Muscle layer of colon (tissue), 2 donors: ENCODE measurements around the gene RIN2.
"Not testable (repeated sequence)": the region's sequence is repeated elsewhere in the genome, so short reads cannot be mapped to it uniquely, and the experiment has no call there.

Source experiments
- H3K27ac ChIP-seq: one replicate; pipeline ENCODE4 v1.7.0; 2013; ENCODE audit warnings: low read depth, mild to moderate bottlenecking, low read length, moderate library complexity
- H3K27me3 ChIP-seq, 2 donors: one replicate each; pipeline ENCODE4 v1.7.0; 2013; ENCODE audit warnings: low read length in 2 of 2, mild to moderate bottlenecking in 2 of 2; ENCODE audit not compliant: insufficient read depth in 2 of 2, control insufficient read depth in 1 of 2
- H3K36me3 ChIP-seq: one replicate; pipeline ENCODE4 v1.7.0; 2013; ENCODE audit warnings: mild to moderate bottlenecking, low read length; ENCODE audit not compliant: insufficient read depth
- H3K4me1 ChIP-seq: one replicate; pipeline ENCODE4 v1.7.0; 2013; ENCODE audit warnings: mild to moderate bottlenecking, low read length; ENCODE audit not compliant: insufficient read depth
- H3K4me3 ChIP-seq, 2 donors: one replicate each; pipeline ENCODE4 v1.7.0; 2013; ENCODE audit warnings: low read length in 2 of 2, low read depth in 1 of 2, mild to moderate bottlenecking in 1 of 2, moderate library complexity in 1 of 2
- H3K9ac ChIP-seq: one replicate; pipeline ENCODE4 v1.7.0; 2013; ENCODE audit warnings: low read length
- H3K9me3 ChIP-seq: one replicate; pipeline ENCODE4 v1.7.0; 2013; ENCODE audit warnings: mild to moderate bottlenecking, low read length
- donor health status: abdominal sarcoma.
- donor health status: Adenocarcinoma of cecum.

RIN2 gene

DNA sequence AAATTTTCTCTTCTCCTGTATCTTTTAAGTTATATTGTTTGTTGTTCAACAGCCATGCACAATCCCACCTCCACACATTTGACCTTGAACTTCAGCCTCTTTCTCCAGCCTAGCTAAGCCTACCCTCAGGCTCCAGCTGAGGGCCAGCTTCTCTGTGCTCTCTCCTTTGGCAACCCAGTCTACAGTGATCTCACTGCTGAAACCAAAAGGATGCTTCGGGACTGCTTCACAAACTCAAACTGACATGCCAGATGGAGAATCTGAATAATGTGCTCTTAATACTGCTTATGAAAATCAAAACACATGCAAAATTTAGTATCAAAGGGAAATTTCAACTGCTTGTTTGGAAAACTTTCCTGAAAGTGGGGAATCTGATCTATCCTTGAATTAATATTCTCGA is 16.1 kb upstream of the RIN2 start:
- no peak overlapping the region for H3K27ac ChIP-seq
- H3K4me3 ChIP-seq, result no peak overlapping the region
- H3K4me1 ChIP-seq, result no peaks in the 10 kb centered on the region
- H3K9me3 ChIP-seq, result no peaks in the 10 kb centered on the region
- H3K27me3 ChIP-seq, result no peaks in the 10 kb centered on the region
- H3K36me3 ChIP-seq, result no peaks in the 10 kb centered on the region
- no peak overlapping the region for H3K9ac ChIP-seq

DNA sequence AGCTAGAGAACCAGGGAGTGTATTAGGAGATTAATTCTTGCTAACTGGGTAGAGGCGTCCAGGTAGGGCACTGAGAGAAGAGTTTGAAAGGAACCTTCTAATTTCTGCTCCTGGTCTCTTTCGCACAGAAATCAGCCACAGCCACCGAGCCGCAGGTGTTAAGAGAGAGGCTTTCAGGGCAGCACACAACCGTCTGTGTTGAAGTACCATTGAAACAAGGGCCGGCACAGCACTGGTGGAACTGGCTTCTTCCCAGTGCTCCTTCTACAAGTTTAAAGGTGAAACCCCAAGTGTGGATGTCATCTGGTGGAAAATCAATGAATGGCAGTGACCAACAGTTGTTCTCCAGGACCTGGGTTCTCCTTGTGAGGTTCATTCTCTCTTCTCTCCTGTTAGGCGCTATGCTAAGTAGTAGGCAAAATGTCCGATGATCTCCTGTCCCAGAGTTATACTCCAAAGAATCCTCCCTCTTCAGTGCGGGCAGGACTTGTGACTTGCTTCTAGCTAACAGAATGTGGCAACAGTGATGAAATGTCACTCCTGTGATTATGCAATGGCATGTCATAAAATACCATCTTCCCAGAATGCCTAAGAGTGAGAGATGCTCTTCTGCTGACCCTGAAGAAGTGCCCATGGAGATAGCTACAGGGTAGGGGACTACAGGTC is 15.0 kb upstream of the RIN2 start:
- Histone ChIP-seq H3K9me3 (no peaks in the 10 kb centered on the region), H3K9ac (no peak overlapping the region), H3K4me3 (no peak overlapping the region), H3K4me1 (no peaks in the 10 kb centered on the region), H3K36me3 (no peaks in the 10 kb centered on the region), H3K27me3 (no peaks in the 10 kb centered on the region), H3K27ac (no peak overlapping the region)

DNA sequence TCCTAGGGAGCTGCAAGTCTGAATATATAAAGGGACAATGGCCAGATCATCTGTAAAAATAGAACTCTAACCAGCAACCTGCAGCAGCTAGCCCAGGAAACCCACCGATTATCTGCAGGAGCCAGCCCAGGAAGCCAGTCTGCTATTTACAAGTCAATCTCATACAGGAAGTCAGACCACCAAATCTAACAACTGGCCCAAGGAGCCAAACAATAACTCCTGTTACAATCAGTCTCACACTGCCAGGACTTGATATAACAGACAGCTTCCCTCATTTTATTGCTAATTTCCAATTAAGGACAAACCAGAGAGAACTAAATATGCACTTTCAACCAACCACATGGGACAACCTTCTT is 14.4 kb upstream of the RIN2 start:
- H3K36me3 ChIP-seq, result no peaks in the 10 kb centered on the region

DNA sequence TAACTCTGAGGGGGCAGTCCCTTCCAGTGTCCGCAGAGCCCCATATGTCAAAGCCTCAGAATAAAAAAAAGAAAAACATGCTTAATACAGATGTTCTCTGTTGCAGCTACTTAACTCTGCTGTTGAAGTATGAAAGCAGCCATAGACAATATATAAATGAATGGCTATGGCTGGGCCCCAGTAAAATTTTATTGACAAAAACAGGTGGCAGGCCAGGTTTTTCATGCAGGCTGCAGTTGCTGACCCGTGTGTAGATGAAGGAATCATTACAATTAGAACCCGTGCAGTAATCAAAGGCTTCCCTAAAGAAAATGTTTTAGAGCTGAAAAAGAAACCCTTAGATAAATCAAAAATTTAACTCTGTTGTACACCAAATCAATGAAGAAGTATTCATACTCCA is 13.0 kb upstream of the RIN2 start:
- H3K27me3 ChIP-seq, result no peaks in the 10 kb centered on the region
- H3K4me3 ChIP-seq, result no peak overlapping the region
- H3K36me3 ChIP-seq, result no peaks in the 10 kb centered on the region
- H3K9me3 ChIP-seq, result no peaks in the 10 kb centered on the region
- no peak overlapping the region for H3K27ac ChIP-seq
- H3K9ac ChIP-seq, result no peak overlapping the region
- no peaks in the 10 kb centered on the region for H3K4me1 ChIP-seq

More for the DNA sequence above, 14.4 kb upstream of the RIN2 start:
- H3K4me1 ChIP-seq, result no peaks in the 10 kb centered on the region
- H3K27ac ChIP-seq, result no peak overlapping the region
- H3K27me3 ChIP-seq, result no peaks in the 10 kb centered on the region
- H3K9ac ChIP-seq, result no peak overlapping the region
- H3K9me3 ChIP-seq, result no peaks in the 10 kb centered on the region
- H3K4me3 ChIP-seq, result no peak overlapping the region

DNA sequence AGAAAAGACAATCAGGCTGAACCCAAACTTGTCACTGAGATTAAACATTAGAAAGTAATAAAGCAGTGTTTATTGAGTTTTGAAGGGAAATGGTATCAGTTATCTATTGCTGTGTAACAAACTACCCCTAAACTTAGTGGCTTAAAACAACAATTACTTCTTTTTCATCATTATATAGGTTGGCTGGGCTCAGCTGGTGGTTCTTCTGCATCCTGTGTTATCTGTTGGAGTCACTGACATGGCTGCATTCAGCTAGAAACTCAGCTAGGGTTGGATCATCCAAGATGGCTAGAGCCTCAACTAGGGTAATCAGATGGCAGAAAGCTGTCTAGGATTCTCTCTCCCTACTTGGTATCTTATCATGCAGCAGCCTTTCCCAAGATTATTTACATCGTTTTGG is 12.5 kb upstream of the RIN2 start:
- no peak overlapping the region for H3K4me3 ChIP-seq
- no peaks in the 10 kb centered on the region for H3K27me3 ChIP-seq
- H3K4me1 ChIP-seq, result no peaks in the 10 kb centered on the region
- no peak overlapping the region for H3K27ac ChIP-seq
- no peaks in the 10 kb centered on the region for H3K36me3 ChIP-seq
- H3K9me3 ChIP-seq, result no peaks in the 10 kb centered on the region
- no peak overlapping the region for H3K9ac ChIP-seq

DNA sequence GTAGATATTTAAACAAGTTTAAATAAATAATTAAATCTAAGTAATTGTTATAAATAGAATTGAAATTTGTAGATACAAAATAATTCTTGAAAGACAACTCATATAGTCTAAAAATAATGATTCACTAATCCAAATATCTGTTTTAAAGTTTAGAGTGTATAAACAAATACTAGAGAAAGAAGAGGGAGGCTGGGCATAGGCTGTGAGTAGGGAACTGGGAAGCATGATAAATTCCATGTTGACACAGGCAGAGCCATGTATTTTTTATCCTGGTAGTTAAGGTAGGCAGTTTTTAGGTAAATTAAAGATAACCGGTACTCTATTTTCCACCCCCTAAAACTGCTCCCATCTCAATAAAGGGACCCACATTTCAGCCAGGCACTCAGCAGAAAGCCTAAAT is 11.7 kb upstream of the RIN2 start:
- Histone ChIP-seq H3K27me3 (no peaks in the 10 kb centered on the region), H3K36me3 (no peaks in the 10 kb centered on the region), H3K4me3 (no peak overlapping the region), H3K27ac (no peak overlapping the region), H3K9ac (no peak overlapping the region), H3K9me3 (no peaks in the 10 kb centered on the region), H3K4me1 (peaks cover 7% of the 10 kb centered on the region)

DNA sequence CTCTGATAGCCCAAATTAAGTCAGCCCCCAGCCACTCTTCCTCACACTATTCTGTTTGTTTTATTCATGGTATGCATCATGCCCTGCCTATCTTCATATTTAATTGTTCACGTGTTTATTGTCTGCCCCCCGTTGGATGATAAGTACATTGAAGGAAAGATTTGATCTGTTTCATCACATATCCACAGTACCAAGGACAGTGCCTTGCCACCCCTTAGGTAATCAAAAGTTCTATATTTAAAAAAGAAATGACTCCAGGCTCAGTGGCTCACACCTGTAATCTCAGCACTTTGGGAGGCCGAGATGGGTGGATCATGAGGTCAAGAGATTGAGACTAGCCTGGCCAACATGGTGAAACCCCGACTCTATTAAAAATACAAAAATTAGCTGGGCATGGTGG is 10.2 kb upstream of the RIN2 start:
- H3K36me3 ChIP-seq, result no peaks in the 10 kb centered on the region
- no peak overlapping the region for H3K9ac ChIP-seq
- no peaks in the 10 kb centered on the region for H3K9me3 ChIP-seq
- H3K4me1 ChIP-seq, result peaks cover 7% of the 10 kb centered on the region
- no peaks in the 10 kb centered on the region for H3K27me3 ChIP-seq
- no peak overlapping the region for H3K4me3 ChIP-seq
- no peak overlapping the region for H3K27ac ChIP-seq

DNA sequence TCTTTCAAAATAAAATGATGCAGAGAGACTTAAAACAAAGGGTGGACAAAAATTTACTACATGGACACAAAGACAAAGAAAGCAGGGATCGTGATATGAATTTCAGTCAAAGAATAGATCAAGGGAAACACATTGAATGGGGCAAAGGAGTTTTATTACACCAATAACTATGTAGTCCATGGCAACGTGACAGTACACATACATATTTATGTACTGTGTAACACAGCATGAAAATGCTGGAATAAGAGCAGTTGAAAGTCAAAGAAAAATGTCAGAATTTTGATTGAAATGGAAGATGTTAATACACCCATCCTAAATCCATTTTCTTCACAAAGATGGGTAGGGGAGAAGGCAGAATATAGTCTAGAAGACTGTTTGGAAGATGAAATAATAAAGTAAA is 9.4 kb upstream of the RIN2 start:
- Histone ChIP-seq H3K36me3 (no peaks in the 10 kb centered on the region), H3K9me3 (no peaks in the 10 kb centered on the region), H3K27ac (no peak overlapping the region), H3K4me1 (peaks cover 7% of the 10 kb centered on the region), H3K27me3 (no peaks in the 10 kb centered on the region), H3K4me3 (no peak overlapping the region), H3K9ac (no peak overlapping the region)

DNA sequence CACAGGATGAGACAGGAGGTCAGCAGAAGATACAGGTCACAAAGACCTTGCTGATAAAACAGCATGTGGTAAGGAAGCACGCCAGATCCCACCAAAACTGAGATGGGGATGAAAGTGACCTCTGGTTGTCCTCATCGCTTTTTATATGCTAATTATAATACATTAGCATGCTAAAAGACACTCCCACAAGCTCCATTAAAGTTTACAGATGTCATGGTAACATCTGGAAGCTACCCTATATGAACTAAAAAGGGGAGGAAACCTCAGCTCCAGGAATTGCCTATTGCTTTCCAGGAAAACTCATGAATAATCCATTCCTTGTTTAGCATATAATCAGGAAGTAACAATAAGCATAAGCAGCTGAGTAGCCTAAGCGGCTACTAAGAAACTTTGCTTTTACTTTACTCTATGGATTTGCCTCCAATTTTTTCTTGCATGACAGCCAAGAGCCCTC is 8.4 kb upstream of the RIN2 start:
- H3K4me3 ChIP-seq, result no peak overlapping the region
- no peaks in the 10 kb centered on the region for H3K36me3 ChIP-seq
- H3K9ac ChIP-seq, result no peak overlapping the region
- no peaks in the 10 kb centered on the region for H3K9me3 ChIP-seq
- no peaks in the 10 kb centered on the region for H3K27me3 ChIP-seq
- peaks cover 7% of the 10 kb centered on the region for H3K4me1 ChIP-seq
- H3K27ac ChIP-seq, result no peak overlapping the region

DNA sequence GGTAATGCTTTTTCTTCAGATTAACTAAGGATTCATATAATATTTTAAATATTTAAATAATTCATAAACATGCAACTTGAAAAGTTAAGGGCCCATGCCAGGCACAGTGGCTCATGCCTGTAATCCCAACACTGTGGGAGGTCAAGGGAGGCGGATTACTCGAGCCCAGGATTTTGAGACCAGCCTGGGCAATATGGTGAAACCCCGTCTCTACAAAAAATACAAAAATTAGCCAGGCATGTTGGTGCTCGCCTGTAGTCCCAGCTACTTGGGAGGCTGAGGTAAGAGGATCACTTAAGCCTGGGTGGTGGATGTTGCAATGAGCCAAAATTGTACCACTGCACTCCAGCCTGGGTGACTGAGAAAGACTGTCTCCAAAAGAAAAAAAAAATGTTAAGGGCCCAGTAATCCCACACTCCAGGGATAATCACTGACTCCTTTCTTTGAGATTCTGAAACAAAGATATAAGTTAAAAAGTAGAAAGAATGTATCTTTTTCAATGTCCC is 7.9 kb upstream of the RIN2 start:
- no peaks in the 10 kb centered on the region for H3K36me3 ChIP-seq
- H3K4me3 ChIP-seq, result no peak overlapping the region
- no peaks in the 10 kb centered on the region for H3K9me3 ChIP-seq
- H3K27me3 ChIP-seq, result no peaks in the 10 kb centered on the region
- no peak overlapping the region for H3K9ac ChIP-seq
- H3K27ac ChIP-seq, result no peak overlapping the region
- H3K4me1 ChIP-seq, result peaks cover 7% of the 10 kb centered on the region

DNA sequence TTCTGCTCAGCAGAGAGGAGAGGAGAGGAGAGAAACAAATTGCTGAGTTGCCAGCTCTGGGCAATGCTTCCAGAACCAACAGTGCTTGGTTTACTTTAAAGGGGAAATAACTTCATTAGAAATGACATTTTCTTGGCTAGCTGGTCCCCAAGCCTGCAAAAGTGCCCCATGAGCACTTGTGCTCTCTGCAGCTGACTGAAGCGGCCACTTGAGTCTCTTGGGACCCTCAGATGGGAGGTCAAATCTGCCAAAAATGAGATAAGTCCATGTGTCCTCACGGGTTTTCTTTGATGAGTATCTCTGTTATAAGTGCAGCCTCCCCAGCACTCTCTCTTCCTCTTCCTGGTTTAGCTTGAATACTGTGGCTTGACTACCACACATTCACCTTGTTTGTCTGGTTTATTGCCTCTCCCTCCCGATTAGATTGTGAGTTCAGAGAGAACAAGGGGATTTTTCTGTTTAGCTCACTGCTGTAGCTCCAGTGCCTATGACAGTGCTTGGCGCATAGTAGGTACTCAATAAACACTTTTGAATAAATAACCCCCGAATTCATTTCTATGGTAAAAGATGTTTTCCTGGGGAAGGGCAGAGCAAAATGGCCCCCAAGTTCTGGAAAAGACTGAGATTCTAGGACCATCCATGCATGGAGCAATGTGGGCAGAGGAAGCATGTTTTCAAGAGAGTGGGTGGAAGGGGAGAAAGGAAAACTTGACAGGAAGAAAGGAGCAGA is 7.0 kb upstream of the RIN2 start:
- Histone ChIP-seq H3K9ac (no peak overlapping the region), H3K27ac (no peak overlapping the region), H3K4me1 (peaks cover 7% of the 10 kb centered on the region), H3K36me3 (no peaks in the 10 kb centered on the region), H3K9me3 (no peaks in the 10 kb centered on the region), H3K4me3 (no peak overlapping the region), H3K27me3 (no peaks in the 10 kb centered on the region)

DNA sequence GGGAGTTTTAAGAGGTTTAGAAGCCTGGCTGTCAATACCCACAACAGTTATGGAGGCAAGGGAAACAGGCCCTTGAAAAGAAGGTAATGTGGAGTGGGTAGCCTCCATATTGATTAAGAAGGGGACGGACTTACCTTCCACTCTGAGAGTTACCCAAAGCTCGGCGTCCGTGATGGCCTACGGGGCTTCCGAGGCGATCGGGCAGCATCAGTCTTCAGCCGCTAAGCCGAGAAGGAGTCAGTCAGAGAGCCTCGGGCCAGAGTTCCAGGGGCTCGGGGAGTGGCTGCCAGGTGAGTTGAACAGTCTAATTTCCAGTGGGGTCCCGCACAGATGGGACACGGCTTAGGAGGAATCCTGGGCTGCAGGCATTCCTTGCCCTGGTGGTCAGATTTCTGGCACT is 3.9 kb upstream of the RIN2 start:
- H3K4me1 ChIP-seq, result peaks cover 18% of the 10 kb centered on the region
- not testable (repeated sequence) for H3K4me3 ChIP-seq, H3K9me3 ChIP-seq, H3K36me3 ChIP-seq, H3K27me3 ChIP-seq, H3K27ac ChIP-seq, H3K9ac ChIP-seq
